HepG2 (cell line): ENCODE measurements around the gene NT5DC4. TPM values are rescaled to one million over a fixed set of nuclear protein-coding genes. Genes with fewer than 3 reads are reported as not detected.

Experiments used
- BHLHE40 ChIP-seq: IDR thresholded peaks from 2 replicates; pipeline ENCODE4 v1.6.1; 2011; ENCODE audit warnings: low read length, improper control_type of control experiment
- EZH2 ChIP-seq: conservative IDR thresholded peaks from 2 replicates; pipeline ENCODE4 v1.6.1; 2012; ENCODE audit warnings: mild to moderate bottlenecking, low read depth, low read length, moderate library complexity
- GTF3A ChIP-seq: sonication (generic); formaldehyde crosslinking; conservative IDR thresholded peaks from 2 replicates; pipeline ENCODE4 v1.4.0; 2020; ENCODE audit warnings: mild to moderate bottlenecking, missing genetic modification reagents
- HOXA7 ChIP-seq: sonication (generic); formaldehyde crosslinking; IDR thresholded peaks from 2 replicates; pipeline ENCODE4 v1.8.1; 2022; ENCODE audit warnings: mild to moderate bottlenecking, missing genetic modification reagents, moderate library complexity
- KLF6 ChIP-seq: IDR thresholded peaks from 2 replicates; pipeline ENCODE4 v1.8.0; 2016; ENCODE audit warnings: missing biosample characterization, missing genetic modification reagents
- LBX2 ChIP-seq: sonication (generic); formaldehyde crosslinking; IDR thresholded peaks from 2 replicates; pipeline ENCODE4 v1.5.0; 2020; ENCODE audit warnings: missing genetic modification reagents, mild to moderate bottlenecking, borderline replicate concordance
- MTA1 ChIP-seq: sonication (generic); formaldehyde crosslinking; IDR thresholded peaks from 2 replicates; pipeline ENCODE4 v1.4.0; 2020; ENCODE audit warnings: missing genetic modification reagents, mild to moderate bottlenecking, borderline replicate concordance
- MTA3 ChIP-seq: sonication (generic); formaldehyde crosslinking; IDR thresholded peaks from 2 replicates; pipeline ENCODE4 v1.4.0; 2020; ENCODE audit warnings: missing genetic modification reagents
- MYPOP ChIP-seq: sonication (generic); formaldehyde crosslinking; IDR thresholded peaks from 2 replicates; pipeline ENCODE4 v1.8.1; 2023; ENCODE audit warnings: mild to moderate bottlenecking, moderate library complexity, missing genetic modification reagents
- SKIL ChIP-seq: sonication (generic); formaldehyde crosslinking; IDR thresholded peaks from 2 replicates; pipeline ENCODE4 v1.8.0; 2022; ENCODE audit warnings: missing genetic modification reagents, mild to moderate bottlenecking, moderate library complexity, borderline replicate concordance
- TFAP4 ChIP-seq: sonication (generic); IDR thresholded peaks from 2 replicates; pipeline ENCODE4 v1.6.1; 2016; ENCODE audit warnings: low read depth, borderline replicate concordance
- TFDP2 ChIP-seq: sonication (generic); formaldehyde crosslinking; IDR thresholded peaks from 2 replicates; pipeline ENCODE4 v1.4.0; 2020; ENCODE audit warnings: missing genetic modification reagents
- XRCC5 ChIP-seq: fragments of 200-400 bp; formaldehyde crosslinking; optimal IDR thresholded peaks from 2 replicates; pipeline ENCODE3; 2017; ENCODE audit warnings: mild to moderate bottlenecking, low read length
- YEATS4 ChIP-seq: sonication (generic); formaldehyde crosslinking; IDR thresholded peaks from 2 replicates; pipeline ENCODE4 v1.4.0; 2020; ENCODE audit warnings: missing genetic modification reagents, borderline replicate concordance
- ZBTB33 ChIP-seq: sonication (generic); formaldehyde crosslinking; IDR thresholded peaks from 2 replicates; pipeline ENCODE4 v1.4.0; 2020; ENCODE audit warnings: missing genetic modification reagents
- ZFYVE20 ChIP-seq: sonication (generic); formaldehyde crosslinking; IDR thresholded peaks from 2 replicates; pipeline ENCODE4 v1.8.0; 2023; ENCODE audit warnings: low read depth, mild to moderate bottlenecking, moderate library complexity, missing genetic modification reagents, borderline replicate concordance
- ZNF432 ChIP-seq: sonication (generic); formaldehyde crosslinking; IDR thresholded peaks from 2 replicates; pipeline ENCODE4 v1.5.0; 2020; ENCODE audit warnings: missing genetic modification reagents, mild to moderate bottlenecking, borderline replicate concordance
- ZNF564 ChIP-seq: sonication (generic); formaldehyde crosslinking; IDR thresholded peaks from 2 replicates; pipeline ENCODE4 v1.8.1; 2023; ENCODE audit warnings: mild to moderate bottlenecking, missing genetic modification reagents
- ZNF7 ChIP-seq: IDR thresholded peaks from 2 replicates; pipeline ENCODE4 v1.6.1; 2016; ENCODE audit warnings: missing biosample characterization, missing genetic modification reagents
- polyA plus RNA-seq, 8 experiments: library from polyadenylated mRNA; depleted of rRNA in 3 of 8; stranded (reverse) in 7 of 8; unstranded in 1 of 8; fragments of >200 nt; fragmentation: Illumina TruSeq in 4 of 8; extraction: Trizol in 4 of 8; gene quantifications; 2 replicates each; pipeline versions ENCODE4 v1.2.1 to v1.2.3, GENCODE V29; 2011 to 2016; ENCODE audit warnings: low read depth in 4 of 8, missing spikeins in 1 of 8, mixed read lengths in 1 of 8; ENCODE audit not compliant: insufficient read depth in 1 of 8
- total RNA-seq, 5 experiments: library from RNA; depleted of rRNA; stranded (reverse); fragments of >200 nt; fragmentation: Illumina TruSeq; extraction: Trizol; gene quantifications; 2 replicates each; pipeline ENCODE4 v1.2.3, GENCODE V29; 2016; ENCODE audit warnings: low read depth in 1 of 5

Gene NT5DC4
- total and polyA plus RNA-seq, 2 of the 13 experiments (the other 11 are each of a cell fraction or from before 2014, with no cell fraction given): 0.04 to 4.2 TPM

GRCh38 chr2:112712903-112713584 is 7.8 kb upstream of the NT5DC4 start (continued):
- TF ChIP-seq ZNF564 (CRISPR knock-in tag): no peak
- TF ChIP-seq ZBTB33 (CRISPR knock-in tag): no peak
- peak; percentile 54; the same call in 1 of the 2 replicates for TF ChIP-seq BHLHE40
- no peak for TF ChIP-seq SKIL (CRISPR knock-in tag)
- TF ChIP-seq MTA3 (CRISPR knock-in tag): no peak
- no peak for TF ChIP-seq MYPOP
- no peak for TF ChIP-seq LBX2 (CRISPR knock-in tag)
- no peak for TF ChIP-seq GTF3A
- TF ChIP-seq TFAP4: no peak
- no peak for TF ChIP-seq ZFYVE20 (CRISPR knock-in tag)
- no peak for TF ChIP-seq YEATS4 (CRISPR knock-in tag)
- no peak for TF ChIP-seq TFDP2
- peak; percentile 39 for TF ChIP-seq XRCC5
- TF ChIP-seq ZNF432: no peak
- TF ChIP-seq HOXA7 (CRISPR knock-in tag): no peak
- TF ChIP-seq ZNF7 (CRISPR knock-in tag): no peak
- TF ChIP-seq MTA1 (CRISPR knock-in tag): no peak
- TF ChIP-seq KLF6 (CRISPR knock-in tag): no peak
- no peak for TF ChIP-seq EZH2
